IPS DF 4.7 (cell line): ENCODE measurements around the gene FAM107B.
A peak's percentile ranks its signal among the peaks of the same experiment; 100 is the strongest.

Experiments
- DNase-seq: peaks from one replicate; pipeline ENCODE4 v3.0.0-alpha.2; 2013; ENCODE audit warnings: low spot score; ENCODE audit errors: extremely low read depth

The FAM107B gene

GRCh38 chr10:14508725-14509124, 266.0 kb downstream of the FAM107B start:
- DNase-seq, result no peak

DNA sequence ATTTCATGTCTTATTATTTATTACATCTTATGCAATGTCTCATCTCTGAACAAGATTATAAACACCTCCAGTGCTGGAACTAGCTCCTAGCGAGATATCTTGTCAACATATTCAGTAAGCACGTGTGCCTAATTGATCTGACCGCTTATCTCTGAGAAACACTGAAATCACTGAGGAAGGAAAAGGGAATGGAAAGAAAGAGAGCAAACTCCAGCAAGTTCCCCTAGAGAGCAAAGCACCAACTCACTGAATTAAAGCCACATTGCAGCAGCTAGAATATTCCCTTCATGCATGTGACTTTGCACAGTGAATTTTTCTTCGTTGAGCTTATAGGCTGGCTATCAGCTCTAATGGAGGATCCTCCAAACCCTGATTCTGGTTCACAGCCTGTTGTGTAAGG, 266.9 kb downstream of the FAM107B start:
- no peak for DNase-seq

- no peak for DNase-seq
Measured at GRCh38 chr10:14507176-14507575, 267.5 kb downstream of the FAM107B start.

- no peak for DNase-seq
Measured at GRCh38 chr10:14502431-14502830, 272.3 kb downstream of the FAM107B start.

- DNase-seq, result no peak
Measured at GRCh38 chr10:14500172-14500765, 274.4 kb downstream of the FAM107B start.

DNA sequence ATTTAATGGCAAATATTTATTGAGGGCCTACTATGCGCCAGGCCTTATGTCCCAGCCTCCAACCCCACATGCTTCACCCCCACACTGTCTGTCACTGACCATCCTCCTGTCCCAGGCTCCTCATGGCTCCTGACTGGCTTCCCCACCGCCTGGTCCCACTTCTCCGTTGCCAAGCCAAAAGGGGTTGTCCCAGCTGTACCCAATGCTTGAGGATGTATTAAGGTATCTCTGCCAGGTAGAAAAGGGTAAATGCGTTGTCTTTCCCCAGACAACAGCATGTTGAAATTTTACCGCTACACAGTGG, 275.1 kb downstream of the FAM107B start:
- DNase-seq, result no peak

DNA sequence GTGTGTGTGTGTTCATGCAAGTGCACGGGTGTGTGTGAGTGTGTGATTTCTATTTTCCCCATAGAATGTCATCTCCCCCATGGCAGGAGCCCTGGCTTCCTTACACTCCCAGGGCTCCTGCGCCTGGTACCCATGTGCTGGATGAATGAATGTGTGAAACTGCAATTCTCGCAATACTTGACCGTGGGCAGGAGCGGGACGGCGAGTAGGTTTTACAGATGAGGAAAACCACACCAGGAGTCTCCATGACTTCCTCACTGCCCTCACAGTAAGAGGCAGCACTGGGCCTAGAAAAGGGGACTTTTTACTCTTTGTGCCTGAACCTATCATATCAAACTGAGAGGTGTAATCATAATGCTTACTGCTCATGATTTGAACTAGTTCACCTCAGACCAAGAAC, 276.4 kb downstream of the FAM107B start:
- DNase-seq, result no peak

DNA sequence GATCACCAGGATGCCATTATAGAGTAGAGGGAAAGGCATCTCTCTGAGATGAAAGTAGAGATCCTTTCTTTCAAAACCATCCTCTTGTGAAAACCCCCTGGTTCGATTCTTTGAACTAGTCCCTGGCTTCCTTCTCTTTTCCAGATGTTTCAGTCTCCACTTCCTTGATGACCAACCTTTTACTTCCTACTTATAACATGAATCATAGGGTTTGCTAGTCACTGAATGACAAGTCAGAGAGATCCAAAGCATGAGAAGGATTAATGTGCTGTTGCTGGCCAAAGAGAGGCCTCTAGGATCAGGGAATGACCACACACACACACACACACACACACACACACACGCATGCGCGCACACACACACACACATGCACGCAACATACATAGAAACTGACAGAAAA, 282.9 kb downstream of the FAM107B start:
- no peak for DNase-seq

GRCh38 chr10:14489522-14490177, 285.0 kb downstream of the FAM107B start:
- no peak for DNase-seq

- DNase-seq, result no peak
Measured at GRCh38 chr10:14487488-14487883, 287.2 kb downstream of the FAM107B start.

DNA sequence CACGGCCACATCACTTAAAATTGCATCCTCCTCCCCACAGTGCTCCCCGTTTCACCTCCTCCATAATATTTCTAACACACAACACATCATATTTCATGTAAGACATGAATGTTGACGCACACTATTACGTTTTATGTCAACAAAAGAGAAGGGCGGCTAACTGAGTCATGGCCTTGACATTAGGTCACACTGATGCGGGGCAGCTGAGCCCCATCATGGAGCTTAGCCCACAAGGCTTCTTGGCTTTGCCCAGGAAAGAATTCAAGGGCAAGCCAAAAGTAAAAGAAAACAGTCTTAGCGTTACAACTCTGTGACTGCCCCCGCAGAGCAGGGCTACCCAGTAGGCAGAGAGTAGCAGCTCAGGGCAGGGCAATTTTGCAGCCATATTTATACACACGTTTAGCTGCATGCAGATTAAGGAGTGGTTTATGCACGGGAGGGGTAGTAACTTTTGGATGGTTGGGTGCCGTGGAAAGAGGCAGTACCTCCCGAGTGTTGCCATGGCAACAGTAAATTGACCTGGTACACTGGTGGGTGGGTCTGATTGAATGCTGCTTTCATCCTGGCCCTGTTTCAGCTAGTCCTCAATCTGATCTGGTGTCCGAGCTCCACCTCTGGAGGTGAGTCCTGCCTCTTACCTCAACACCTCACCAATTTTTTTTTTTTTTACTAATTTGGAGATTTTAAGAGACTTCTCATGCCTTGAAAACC, 287.8 kb downstream of the FAM107B start:
- no peak for DNase-seq

GRCh38 chr10:14485986-14486385, 288.7 kb downstream of the FAM107B start:
- no peak for DNase-seq

- DNase-seq, result no peak
Measured at GRCh38 chr10:14483417-14483816, 291.3 kb downstream of the FAM107B start.

- DNase-seq, result no peak
Measured at GRCh38 chr10:14481752-14482151, 292.9 kb downstream of the FAM107B start.

DNA sequence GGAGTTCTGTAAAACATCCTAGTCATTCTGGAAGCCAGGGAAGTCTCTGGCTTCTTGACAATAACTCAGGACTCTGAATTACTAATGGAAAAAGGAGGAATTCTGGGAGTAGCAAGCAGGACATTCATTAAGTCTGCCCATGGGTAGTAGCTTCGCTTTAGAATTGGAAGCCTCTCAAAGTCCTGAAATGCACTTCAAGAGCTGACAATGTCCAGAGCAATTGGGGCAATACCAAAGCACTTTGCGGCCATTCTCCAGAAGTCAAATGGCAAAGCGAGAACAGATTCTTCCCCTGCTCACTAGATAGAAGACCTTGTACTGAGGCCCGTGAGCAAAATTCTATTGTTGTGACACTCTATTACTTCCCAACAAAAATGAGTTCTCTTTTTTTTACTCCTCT, 293.7 kb downstream of the FAM107B start:
- DNase-seq, result no peak

DNA sequence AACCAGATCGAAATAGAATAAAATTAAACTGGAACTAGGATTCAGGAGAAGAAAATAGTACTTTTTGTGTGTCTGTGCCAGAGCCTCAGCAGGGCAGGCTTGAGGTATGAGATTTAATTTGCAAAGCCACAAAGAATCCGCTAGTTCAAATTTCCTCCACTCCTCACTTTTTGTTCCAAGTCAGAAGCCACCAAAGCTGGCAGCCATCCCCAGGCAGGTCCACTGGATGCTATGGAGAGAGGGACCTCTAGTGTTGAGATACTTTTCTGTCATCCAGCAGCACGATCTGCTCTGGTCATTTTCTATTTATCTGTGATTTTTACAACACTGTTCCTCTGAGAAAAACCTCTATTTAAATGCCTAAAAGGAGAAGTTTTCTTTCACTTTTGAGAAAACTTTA, 296.1 kb downstream of the FAM107B start:
- DNase-seq, result peak; percentile 56

GRCh38 chr10:14478201-14478600, 296.5 kb downstream of the FAM107B start:
- DNase-seq, result no peak

GRCh38 chr10:14477408-14477710, 297.3 kb downstream of the FAM107B start:
- DNase-seq, result no peak

DNA sequence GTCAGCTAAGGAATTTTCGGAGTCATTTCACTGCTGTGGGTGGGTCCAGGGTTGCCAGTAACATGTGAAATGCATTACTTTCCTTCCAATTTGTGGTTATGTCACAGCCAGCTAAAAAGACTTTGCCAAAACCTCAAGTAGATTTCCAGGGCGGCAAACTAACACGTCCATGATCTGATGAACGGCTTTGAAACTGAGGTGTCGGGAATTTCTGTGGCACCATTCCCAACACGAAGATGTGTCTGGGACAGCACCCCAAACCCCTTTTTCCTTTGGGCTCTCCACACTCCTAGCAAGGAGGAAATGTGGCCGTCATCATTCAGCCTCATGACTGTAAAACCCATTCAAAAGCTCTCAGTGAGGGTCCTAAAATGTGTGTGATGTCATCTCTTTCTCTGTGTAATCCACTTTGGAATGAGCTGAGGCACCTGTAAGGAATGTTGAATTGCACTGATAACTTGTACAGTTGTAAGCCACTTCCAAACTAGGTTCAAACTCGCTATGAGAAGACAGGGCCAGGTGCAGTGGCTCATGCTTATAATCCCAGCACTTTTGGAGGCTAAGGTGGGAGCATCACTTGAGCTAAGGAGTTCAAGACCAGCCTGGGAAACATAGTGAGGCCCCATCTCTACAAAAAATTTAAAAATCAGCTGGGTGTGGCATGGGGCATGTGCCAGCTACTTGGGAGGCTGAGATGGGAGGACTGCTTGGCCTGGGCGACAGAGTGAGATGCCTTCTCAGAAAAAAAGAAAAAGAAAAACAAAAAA, 297.9 kb downstream of the FAM107B start:
- DNase-seq, result no peak

GRCh38 chr10:14476006-14476405, 298.7 kb downstream of the FAM107B start:
- no peak for DNase-seq

DNA sequence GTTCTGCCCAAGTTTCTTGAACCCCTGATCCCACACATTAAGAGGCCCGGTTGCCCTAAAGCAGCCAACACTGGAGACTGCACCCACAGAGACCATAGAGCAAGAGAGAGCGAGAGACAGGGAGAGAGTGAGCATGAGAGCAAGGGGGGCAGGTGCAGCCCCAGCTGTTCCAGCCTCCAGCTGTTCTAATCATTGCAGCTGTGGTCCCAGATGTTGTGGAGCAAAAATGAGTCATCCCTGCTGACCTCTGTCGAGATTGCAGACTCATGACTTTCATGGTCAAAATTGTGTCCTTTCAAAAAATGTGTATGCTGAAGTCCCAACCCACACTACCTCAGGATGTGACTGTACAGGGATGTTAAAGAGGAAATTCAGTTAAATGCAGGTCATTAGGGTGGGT, 300.0 kb downstream of the FAM107B start:
- DNase-seq, result no peak

DNA sequence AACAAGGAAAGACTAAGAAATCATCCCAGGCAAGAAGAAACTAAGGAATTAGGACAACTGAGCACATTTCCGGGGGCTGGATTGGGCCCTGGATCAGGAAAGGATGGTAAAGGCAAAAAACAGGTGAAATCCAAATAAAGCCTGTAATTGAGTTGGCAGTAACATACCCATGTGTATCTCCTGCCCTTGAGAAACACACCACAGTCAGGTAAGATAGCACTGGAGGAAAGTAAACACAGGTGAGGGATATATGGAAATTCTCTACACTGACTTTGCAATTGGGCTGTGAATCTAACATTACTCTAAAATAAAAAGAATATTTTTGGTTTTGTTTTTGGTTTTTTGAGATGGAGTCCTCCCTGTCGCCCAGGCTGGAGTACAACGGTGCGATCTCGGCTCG, 303.8 kb downstream of the FAM107B start:
- no peak for DNase-seq

- DNase-seq, result no peak
Measured at GRCh38 chr10:14468726-14469125, 306.0 kb downstream of the FAM107B start.
